ENCODE data around the gene COL18A1.

Gene COL18A1

DNA sequence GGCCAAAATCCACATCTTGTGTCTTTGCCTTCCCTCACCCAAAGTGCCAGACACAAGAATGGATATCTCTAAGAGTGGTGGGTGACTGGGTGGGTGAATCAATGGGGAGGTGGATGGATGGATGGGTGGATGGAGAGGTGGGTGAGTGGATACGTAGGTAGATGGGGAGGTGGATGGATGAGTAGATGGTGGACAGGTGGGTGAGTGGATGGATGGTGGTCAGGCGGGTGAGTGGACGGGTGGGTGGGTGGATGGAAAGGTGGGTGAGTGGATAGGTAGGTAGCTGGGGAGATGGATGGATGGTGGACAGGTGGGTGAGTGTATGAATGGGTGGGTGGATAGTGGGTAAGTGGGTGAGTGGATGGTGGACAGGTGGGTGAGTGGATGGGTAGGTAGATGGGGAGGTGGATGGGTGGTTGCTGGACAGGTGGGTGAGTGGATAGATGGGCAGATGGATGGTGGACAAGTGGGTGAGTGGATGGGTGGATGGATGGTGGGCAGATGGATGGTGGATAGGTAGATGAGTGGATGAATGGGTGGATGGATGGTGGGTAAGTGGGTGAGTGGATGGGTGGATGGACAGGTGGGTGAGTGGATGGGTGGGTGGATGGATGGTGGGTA lies 103.0 kb downstream of the COL18A1 start:
- no peak for DNase-seq (ENCODE audit: low read depth in 2 of 2)

DNA sequence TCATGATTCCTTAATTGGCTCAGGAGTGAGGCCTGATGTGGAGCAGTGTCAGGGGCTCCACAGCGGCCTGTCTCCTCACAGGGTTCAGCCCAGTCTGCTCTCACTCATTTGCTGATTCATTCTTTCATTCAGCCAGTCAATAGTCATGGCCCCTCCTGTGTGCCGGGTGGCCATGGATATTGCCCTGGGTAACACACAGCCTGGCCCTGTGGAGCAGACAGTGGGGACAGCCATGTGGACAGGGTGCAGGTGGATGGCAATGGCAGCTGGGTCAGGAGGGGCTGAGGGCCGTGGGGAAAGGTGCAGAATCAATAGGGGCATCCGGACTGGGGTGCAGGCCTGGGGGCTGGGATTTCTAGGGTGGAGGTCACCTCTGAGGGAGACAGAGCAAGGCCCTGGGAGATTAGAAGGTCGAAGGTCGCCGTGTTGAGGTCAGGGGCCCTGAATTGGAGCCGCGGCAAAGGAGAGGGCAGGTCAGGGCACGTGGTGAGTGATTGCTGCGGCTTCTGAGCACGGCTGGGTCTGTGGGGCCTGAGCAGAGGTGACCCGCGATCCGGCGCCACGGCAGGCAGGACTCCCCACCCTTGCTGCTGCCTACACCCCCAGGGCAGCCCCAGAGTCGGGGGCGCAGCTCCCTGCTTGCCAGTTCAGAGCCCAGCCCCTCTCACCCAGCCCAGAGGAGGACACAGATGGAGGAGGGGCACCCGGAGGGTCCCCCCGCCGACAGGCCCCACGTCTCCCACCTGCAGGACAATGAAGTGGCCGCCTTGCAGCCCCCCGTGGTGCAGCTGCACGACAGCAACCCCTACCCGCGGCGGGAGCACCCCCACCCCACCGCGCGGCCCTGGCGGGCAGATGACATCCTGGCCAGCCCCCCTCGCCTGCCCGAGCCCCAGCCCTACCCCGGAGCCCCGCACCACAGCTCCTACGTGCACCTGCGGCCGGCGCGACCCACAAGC lies 103.9 kb downstream of the COL18A1 start:
- DNase-seq (ENCODE audit: low read depth in 2 of 2) = no peak

DNA sequence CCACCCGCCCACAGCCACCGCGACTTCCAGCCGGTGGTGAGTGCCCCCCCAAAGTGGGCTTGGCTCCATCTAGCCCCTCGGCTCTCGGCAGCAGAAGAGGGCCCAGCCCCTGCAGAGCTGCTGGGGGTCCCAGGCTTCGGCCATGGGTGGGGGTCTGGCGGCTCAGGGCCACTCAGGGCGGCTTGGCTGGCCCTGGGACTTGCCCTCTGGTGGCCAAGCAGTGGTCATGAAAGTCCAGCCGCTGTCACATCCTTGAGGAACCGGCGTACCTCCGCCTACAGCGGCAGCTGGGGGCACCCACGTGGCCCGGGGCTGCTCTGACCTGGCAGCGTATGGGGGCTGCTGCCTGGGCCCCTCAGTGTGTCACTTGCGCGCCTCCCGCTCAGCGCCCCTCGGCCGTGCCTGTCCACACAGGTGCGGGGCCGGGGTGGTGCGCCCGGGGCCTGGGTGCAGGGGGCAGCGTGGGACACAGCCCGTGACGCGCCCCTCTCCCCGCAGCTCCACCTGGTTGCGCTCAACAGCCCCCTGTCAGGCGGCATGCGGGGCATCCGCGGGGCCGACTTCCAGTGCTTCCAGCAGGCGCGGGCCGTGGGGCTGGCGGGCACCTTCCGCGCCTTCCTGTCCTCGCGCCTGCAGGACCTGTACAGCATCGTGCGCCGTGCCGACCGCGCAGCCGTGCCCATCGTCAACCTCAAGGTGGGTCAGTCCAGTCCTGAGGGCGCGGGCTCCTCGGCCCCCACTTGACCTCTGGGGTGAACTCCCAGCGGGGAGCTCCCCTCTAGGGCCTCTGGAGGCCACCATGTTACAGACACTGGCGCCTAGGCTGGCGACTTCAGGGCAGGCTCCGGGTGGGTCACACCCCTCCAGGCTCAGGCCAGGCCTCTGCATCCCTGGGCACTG lies 104.9 kb downstream of the COL18A1 start:
- no peak for DNase-seq (ENCODE audit: low read depth in 2 of 2)

DNA sequence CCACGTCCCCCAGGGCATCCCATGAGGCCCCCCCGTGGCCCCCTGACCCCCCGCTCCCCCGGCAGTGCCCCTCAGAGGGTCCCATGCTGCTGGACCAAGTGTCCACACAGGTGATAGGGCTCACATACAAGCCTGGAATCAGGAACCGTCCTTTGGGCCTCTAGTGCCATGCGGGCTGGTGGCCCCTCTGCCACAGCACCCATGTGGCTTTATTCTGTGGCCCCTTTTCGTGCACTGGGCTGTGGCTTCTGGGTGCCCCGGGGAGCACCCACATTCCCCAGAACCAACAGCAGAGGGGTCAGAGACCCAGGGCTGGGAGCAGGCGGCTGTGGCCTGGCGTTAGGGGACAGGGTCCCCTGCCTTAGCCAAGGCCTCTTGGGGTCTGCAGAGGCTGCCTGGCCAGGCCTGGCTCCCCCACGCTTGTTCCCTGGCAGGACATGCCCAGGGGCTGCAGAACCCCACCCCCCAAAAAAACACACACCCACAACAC lies 105.5 kb downstream of the COL18A1 start:
- no peak for DNase-seq (ENCODE audit: low read depth in 2 of 2)

DNA sequence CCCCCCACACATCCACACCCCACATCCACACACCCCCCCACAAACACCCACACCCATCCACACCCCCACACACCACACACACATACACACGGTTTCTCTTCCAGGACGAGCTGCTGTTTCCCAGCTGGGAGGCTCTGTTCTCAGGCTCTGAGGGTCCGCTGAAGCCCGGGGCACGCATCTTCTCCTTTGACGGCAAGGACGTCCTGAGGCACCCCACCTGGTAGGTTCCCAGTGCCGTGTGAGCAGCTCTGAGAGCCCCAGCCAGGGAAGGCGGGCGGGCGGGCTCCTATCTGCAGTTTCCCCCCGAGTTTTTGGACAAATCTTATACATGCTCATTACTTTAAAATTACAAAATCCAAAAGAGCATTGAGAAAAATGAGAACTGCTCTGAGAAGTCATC lies 106.0 kb downstream of the COL18A1 start:
- no peak for DNase-seq (ENCODE audit: low read depth in 2 of 2)

DNA sequence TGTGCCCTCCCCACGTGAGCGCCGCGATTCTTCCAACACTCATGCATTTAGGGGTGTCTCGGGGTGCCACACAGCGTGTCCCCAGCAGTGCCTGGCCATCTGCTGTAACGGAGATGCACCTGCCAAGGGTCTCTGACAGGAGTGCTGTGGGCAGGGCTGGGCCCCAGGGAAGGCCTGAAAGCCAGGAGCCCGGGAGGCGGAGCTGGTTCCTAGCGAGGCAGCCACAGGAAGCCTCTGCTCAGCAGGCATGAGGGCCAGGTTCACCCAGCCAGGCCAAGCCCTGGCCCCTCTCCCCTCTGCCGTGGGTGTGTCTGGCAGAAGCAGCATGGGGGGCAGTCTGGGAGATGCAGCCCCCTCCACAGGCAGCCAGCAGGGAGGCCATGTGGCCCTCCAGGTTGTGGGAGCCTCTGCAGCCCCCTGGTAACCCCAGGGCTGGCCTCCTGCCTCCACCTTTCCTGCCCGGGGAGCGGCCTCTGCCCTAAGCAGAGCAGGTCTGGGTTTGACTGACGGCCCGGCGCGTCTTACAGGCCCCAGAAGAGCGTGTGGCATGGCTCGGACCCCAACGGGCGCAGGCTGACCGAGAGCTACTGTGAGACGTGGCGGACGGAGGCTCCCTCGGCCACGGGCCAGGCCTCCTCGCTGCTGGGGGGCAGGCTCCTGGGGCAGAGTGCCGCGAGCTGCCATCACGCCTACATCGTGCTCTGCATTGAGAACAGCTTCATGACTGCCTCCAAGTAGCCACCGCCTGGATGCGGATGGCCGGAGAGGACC lies 106.9 kb downstream of the COL18A1 start:
- no peak for DNase-seq (ENCODE audit: low read depth in 2 of 2)

DNA sequence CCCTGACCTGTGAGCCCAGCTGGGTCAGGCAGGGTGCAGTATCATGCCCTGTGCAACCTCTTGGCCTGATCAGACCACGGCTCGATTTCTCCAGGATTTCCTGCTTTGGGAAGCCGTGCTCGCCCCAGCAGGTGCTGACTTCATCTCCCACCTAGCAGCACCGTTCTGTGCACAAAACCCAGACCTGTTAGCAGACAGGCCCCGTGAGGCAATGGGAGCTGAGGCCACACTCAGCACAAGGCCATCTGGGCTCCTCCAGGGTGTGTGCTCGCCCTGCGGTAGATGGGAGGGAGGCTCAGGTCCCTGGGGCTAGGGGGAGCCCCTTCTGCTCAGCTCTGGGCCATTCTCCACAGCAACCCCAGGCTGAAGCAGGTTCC lies 107.6 kb downstream of the COL18A1 start:
- no peak for DNase-seq (ENCODE audit: low read depth in 2 of 2)

GRCh38 chr21:45513003-45513717 lies 108.2 kb downstream of the COL18A1 start:
- no peak for DNase-seq (ENCODE audit: low read depth in 2 of 2)

GRCh38 chr21:45513741-45514310 lies 108.9 kb downstream of the COL18A1 start:
- DNase-seq (ENCODE audit: low read depth in 2 of 2) = no peak

GRCh38 chr21:45514311-45515021 lies 109.5 kb downstream of the COL18A1 start:
- DNase-seq (ENCODE audit: low read depth in 2 of 2) = no peak

GRCh38 chr21:45515241-45516061 lies 110.5 kb downstream of the COL18A1 start:
- DNase-seq (ENCODE audit: low read depth in 2 of 2) = no peak

GRCh38 chr21:45516071-45516670 lies 111.2 kb downstream of the COL18A1 start:
- DNase-seq (ENCODE audit: low read depth in 2 of 2) = no peak

DNA sequence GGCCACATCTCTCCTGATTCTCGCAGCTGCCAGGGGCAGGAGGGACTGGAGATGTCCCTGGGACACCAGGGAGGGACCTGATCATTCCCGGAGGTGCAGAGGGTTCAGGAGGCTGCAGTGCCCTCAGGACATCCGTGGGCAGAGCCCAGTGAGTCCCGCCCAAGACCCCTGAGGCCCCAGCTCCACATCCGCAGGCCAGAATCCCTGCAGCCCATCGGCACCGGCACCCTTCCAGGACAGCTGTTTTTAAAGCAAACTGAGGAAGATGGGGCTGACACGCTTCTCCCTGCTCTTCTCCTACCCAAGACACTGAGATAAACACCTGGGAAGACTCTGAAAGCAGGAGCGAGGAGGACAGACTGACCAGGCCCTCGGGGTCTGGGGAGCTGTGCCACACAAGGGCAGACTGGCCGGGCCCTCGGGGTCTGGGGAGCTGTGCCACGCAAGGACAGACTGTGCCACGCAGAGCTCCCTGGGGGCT lies 111.7 kb downstream of the COL18A1 start:
- no peak for DNase-seq (ENCODE audit: low read depth in 2 of 2)

DNA sequence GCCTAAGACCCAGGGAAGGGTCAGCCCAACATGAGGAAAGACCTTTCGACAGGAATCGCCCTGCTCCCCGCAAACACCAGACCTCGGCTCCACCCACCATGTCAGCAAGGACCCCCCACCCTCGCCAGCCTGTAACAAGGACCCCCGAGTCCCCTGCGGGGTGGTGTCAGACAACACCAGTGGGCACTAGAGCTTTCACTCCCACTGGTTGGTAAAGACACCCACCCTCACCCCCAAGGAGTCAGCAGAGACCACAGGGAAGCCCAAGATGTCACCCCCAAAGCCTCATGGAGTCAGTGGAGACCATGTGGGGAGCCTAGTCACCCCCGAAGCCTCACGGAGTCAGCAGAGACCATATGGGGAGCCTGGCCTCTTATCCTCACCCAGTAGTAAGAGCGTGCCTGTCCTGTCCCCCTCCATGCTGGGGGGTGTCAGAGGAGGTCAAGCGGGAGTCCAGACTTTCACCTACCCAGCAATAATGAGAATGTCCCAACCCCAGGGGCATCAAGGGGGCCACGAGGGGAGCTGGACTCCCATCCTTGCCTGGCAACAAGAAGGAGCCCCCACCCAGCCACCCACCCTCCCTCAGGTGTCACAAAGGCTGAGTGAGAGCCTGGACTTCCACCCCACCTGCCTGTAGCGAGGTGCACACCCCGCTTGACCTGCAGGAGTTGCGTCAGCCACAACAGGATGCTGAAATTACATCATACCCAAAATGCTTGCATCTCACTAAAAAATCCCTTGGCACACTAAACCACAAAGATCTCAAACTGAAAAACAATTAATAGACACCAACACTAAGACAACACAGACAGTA lies 112.5 kb downstream of the COL18A1 start:
- DNase-seq (ENCODE audit: low read depth in 2 of 2) = no peak

DNA sequence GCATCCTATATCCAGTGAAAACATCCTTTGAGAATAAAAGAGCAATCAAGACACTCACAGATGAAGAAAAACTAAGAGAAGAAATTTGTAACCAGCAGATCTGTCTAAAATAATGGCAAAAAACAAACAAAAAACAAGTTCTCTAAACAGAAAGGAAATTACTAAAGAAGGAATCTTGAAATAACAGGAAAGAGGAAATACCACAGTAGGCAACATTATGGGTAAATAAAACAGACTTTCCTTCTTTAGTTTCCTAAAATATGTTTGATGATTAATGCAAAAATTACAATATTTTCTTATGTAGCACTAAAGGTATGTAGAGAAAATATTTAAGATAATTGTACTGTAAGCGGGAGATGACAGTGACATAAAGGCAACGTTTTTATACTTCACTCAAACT lies 113.8 kb downstream of the COL18A1 start:
- no peak for DNase-seq (ENCODE audit: low read depth in 2 of 2)

DNA sequence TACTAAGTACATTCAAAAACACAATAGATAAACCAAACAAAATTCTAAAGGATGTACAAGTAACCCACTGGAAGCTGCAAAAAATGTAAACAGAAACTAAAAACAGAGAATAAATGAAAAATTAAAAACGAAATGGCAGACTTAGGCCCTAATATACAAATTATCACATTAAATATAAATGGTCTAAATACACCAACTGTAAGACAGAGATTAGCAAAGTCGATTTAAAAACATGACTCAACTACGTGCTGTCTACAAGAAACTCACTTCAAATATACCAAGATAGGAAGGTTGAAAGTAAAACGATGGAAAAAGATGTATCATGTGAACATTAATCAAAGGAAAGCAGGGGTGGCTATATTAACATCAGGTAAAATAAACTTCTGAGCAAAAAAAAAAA lies 114.2 kb downstream of the COL18A1 start:
- DNase-seq (ENCODE audit: low read depth in 2 of 2) = no peak

DNA sequence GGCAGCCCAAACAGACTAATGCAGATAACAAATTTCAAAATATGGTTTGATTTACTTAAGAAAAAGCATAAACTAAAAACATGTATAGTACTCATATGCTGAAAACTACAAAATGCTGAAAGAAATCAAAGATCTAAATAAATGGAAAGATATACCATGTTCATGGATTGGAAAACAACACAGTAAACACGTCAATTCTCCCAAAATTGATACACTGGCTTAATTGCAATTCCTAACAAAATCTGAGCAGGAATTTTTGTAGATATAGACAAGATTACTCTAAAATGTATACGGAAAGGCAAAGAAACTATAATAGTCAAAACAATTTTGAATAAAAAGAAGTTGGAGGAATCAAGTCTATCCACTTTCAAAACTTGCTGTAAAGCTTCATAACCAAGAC lies 116.3 kb downstream of the COL18A1 start:
- DNase-seq (ENCODE audit: low read depth in 2 of 2) = no peak

Measured in stimulated activated CD8-positive, alpha-beta memory T cell treated with anti-CD3 and anti-CD28 coated beads, Interleukin-15, amount 100 ng/mL, for 4 hours (primary cell).